Spleen (tissue), 11 donors: ENCODE measurements around the gene PAX6. TPM values are rescaled to one million over a fixed set of nuclear protein-coding genes. Genes with fewer than 3 reads are reported as not detected.
A peak's percentile ranks its signal among the peaks of the same experiment; 100 is the strongest.

Experiments
- DNase-seq: peaks from one replicate; pipeline ENCODE4 v3.0.0-alpha.2; 2020
- H3K27ac ChIP-seq, 8 donors: fragments of 200-600 bp; sonication (generic) in 7 of 8; 1 replicate in 4 of 8; 2 replicates in 4 of 8; pipeline versions ENCODE4 v1.5.0 to v1.8.0; 2016 to 2021; ENCODE audit warnings: inconsistent platforms in 4 of 8, mild to moderate bottlenecking in 4 of 8, moderate library complexity in 1 of 8
- H3K27me3 ChIP-seq, 7 donors: fragments of 200-600 bp; sonication (generic) in 6 of 7; replicated peaks in 1 of 7; 1 replicate in 4 of 7; 2 replicates in 3 of 7; pipeline versions ENCODE4 v1.5.0 to v1.8.0; 2016 to 2021; ENCODE audit warnings: inconsistent platforms in 3 of 7, mild to moderate bottlenecking in 1 of 7
- H3K36me3 ChIP-seq, 6 donors: fragments of 200-600 bp; sonication (generic) in 5 of 6; 1 replicate in 4 of 6; 2 replicates in 2 of 6; pipeline versions ENCODE4 v1.5.0 to v1.8.0; 2016 to 2021; ENCODE audit warnings: inconsistent platforms in 2 of 6
- H3K4me1 ChIP-seq, 6 donors: fragments of 200-600 bp; sonication (generic) in 5 of 6; 1 replicate in 3 of 6; 2 replicates in 3 of 6; pipeline versions ENCODE4 v1.5.0 to v1.8.0; 2016 to 2021; ENCODE audit warnings: inconsistent platforms in 3 of 6
- H3K4me3 ChIP-seq, 8 donors: fragments of 200-600 bp; sonication (generic) in 7 of 8; 1 replicate in 4 of 8; 2 replicates in 4 of 8; pipeline versions ENCODE4 v1.5.0 to v1.8.0; 2016 to 2021; ENCODE audit warnings: inconsistent platforms in 4 of 8, mild to moderate bottlenecking in 4 of 8, moderate library complexity in 2 of 8
- H3K9me3 ChIP-seq, 8 donors: fragments of 200-600 bp; sonication (generic) in 7 of 8; 1 replicate in 4 of 8; 2 replicates in 4 of 8; pipeline versions ENCODE4 v1.5.0 to v1.8.0; 2016 to 2021; ENCODE audit warnings: inconsistent platforms in 4 of 8
- POLR2A ChIP-seq, 3 donors: fragments of 450-650 bp; IDR thresholded peaks; one replicate each; pipeline ENCODE4 v1.5.1; 2017; ENCODE audit warnings: antibody characterized with exemption in 3 of 3, mild to moderate bottlenecking in 1 of 3
- POLR2AphosphoS5 ChIP-seq, 3 donors: sonication (generic); formaldehyde crosslinking; IDR thresholded peaks; one replicate each; pipeline ENCODE4 v1.5.1; 2017; ENCODE audit warnings: antibody characterized with exemption in 3 of 3
- WGBS, 5 donors: extraction: QIAGEN DNeasy Blood & Tissue Kit in 3 of 5; methylation state at CpG; one replicate each; pipeline versions ENCODE4 v1.1.5 to v1.1.7; 2013 to 2018; 5-methylcytosine and 5-hydroxymethylcytosine counted together
- intact Hi-C: fragments of 100-400 bp; cut with DNase I; formaldehyde crosslinking; loops from one replicate; pipeline ENCODE4 v1.15.0; 2023; ENCODE audit warnings: low total_unique reads
- polyA plus RNA-seq, 3 donors: library from polyadenylated mRNA; stranded (reverse); fragments of 200-250 nt; gene quantifications; one replicate each; pipeline ENCODE4 v1.2.1, GENCODE V29; 2013
- total RNA-seq, 7 donors: library from RNA; depleted of rRNA in 3 of 7; stranded (reverse); fragments of >200 nt in 3 of 7; fragmentation: NEBNext Ultra II Directional in 4 of 7; extraction: Animal tissue kit (Norgen Biotek cat#: 25700) in 4 of 7; gene quantifications; one replicate each; pipeline versions ENCODE4 v1.1.0 to v1.2.1, GENCODE V29; 2016 to 2021
- TF ChIP-seq, protein P1 (sequence below), 11 experiments: fragments of 200-600 bp in 7 of 11; fragments of 450-650 bp in 4 of 11; sonication (generic) in 4 of 11; IDR thresholded peaks in 8 of 11; conservative IDR thresholded peaks in 3 of 11; 1 replicate in 7 of 11; 2 replicates in 4 of 11; pipeline versions ENCODE4 v1.4.0 to v1.8.0; 2016 to 2021; ENCODE audit warnings: antibody characterized with exemption in 11 of 11, inconsistent platforms in 4 of 11, mild to moderate bottlenecking in 1 of 11
- donor health status: healthy with polysubstance abuse.
- donor health status: DM: no; HTN: no; CAD: no; lungs with moderate emphysema.
- donor health status: DM: no; HTN: no; CAD: no.
- donor health status: Bipolar disorder and iron deficiency.
- donor health status: healthy.
- donor health status: DM: no; HTN: no; CAD: no.
- donor health status: DM: yes; HTN: yes; CAD: no.

PAX6 gene
- total and polyA plus RNA-seq, 10 donors = 0.02 to 0.05 TPM; not detected in 8

DNA sequence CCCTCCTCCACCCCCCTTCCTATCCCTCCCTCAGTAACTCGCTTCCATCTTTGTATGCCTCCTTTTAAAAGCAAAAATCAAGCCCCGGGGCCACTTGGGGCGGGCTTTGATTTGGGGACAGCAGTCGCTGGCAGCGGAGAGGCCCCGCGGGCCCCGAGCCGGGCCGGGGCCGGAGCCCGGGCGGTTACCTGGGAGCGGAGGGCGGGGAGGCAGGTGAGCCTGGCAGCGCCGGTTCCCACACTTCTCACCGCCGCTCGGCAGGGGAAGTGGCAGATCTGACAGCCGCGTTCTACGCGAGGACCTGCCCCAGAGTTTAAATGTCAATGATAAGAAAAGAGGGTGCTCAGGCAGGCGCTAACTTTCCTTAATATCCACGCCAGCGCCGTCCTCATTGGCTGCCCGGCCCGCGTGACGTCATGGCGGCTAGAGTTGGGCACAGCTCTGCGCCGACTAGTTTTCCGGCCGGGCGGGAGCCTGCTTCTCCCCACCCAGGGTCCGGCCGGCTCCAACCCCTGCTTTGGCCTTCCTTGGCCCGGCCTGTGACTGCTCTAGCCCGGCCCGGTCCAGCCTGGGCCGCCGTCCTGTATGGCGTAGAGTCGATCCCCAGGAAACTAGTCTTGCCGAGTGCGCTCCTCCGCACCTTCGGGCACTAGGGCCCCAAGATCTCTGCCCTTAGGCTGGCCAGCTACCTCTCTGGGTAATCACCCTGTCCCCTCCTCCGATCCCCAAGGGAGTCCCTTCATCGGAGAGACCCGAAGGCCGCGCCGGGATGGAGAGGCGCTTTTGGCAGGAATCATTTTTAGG lies 6.7 kb upstream of the PAX6 start:
- WGBS, 5 donors = 6 to 14% (median 6%) methylated on average over 27 to 58 of the region's 58 CpGs
- DNase-seq = peak; percentile 68
- Histone ChIP-seq H3K36me3 (no peaks in the 10 kb centered on the region), H3K27me3 (peaks cover 27 to 100% (median 100%) of the 10 kb centered on the region in 7 donors), H3K9me3 (peaks cover 0 to 18% (median 0%) of the 10 kb centered on the region in 8 donors), H3K4me1 (peaks cover 51 to 70% (median 55%) of the 10 kb centered on the region in 6 donors), H3K27ac (no peak overlapping the region), H3K4me3 (peak overlapping the region in 7 of 8 donors; percentile 16 to 52 (median 33))
- TF ChIP-seq POLR2AphosphoS5 (IDR thresholded peaks at IDR 0.05) (no peak), POLR2A (IDR thresholded peaks at IDR 0.05) (no peak)
- TF ChIP-seq, protein P1, sequence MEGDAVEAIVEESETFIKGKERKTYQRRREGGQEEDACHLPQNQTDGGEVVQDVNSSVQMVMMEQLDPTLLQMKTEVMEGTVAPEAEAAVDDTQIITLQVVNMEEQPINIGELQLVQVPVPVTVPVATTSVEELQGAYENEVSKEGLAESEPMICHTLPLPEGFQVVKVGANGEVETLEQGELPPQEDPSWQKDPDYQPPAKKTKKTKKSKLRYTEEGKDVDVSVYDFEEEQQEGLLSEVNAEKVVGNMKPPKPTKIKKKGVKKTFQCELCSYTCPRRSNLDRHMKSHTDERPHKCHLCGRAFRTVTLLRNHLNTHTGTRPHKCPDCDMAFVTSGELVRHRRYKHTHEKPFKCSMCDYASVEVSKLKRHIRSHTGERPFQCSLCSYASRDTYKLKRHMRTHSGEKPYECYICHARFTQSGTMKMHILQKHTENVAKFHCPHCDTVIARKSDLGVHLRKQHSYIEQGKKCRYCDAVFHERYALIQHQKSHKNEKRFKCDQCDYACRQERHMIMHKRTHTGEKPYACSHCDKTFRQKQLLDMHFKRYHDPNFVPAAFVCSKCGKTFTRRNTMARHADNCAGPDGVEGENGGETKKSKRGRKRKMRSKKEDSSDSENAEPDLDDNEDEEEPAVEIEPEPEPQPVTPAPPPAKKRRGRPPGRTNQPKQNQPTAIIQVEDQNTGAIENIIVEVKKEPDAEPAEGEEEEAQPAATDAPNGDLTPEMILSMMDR (IDR thresholded peaks at IDR 0.05 in 8 of 11, conservative IDR thresholded peaks at IDR 0.05 in 3 of 11) = no peak
- intact Hi-C loops = no loop called here

DNA sequence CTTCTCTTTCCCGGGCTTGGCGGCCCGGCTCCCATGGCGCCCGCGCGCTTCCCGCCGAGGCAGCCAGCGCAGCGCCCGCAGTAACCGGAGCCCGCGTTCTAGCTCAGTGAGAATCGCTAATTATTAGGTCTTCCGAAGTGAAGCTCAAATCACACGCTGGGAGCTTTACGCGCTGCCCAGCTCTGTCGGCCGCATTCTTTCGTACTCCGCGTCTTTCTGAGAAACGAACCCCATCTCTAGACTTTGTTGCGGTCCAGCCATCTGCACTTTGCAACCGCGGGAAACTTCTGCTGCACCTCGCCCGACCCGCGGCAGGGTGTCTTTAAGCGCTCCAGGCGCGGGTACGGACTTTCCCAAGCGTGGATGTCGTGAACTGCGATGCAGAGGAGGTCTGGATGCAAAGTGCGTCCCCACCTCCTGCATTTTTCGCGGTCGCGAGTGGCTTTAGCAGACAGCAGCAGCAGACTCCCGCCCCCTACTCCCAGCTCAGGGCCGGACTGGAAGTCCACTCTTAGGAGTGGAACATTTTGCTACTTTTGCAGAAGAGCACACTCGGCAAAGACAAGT lies 6.0 kb upstream of the PAX6 start:
- 3 to 12% (median 3%) methylated on average over 24 to 48 of the region's 48 CpGs for WGBS, 5 donors
- H3K4me1 ChIP-seq = peaks cover 53 to 77% (median 62%) of the 10 kb centered on the region in 6 donors
- H3K36me3 ChIP-seq = no peaks in the 10 kb centered on the region
- H3K9me3 ChIP-seq = peaks cover 0 to 18% (median 0%) of the 10 kb centered on the region in 8 donors
- no peak overlapping the region for H3K27ac ChIP-seq
- H3K4me3 ChIP-seq = peak overlapping the region in 7 of 8 donors; percentile 12 to 52 (median 33)
- peaks cover 27 to 100% (median 100%) of the 10 kb centered on the region in 7 donors for H3K27me3 ChIP-seq
- intact Hi-C loops = no loop called here
- TF ChIP-seq, protein P1 (IDR thresholded peaks at IDR 0.05 in 8 of 11, conservative IDR thresholded peaks at IDR 0.05 in 3 of 11) = no peak
- TF ChIP-seq POLR2A (IDR thresholded peaks at IDR 0.05) (no peak), POLR2AphosphoS5 (IDR thresholded peaks at IDR 0.05) (no peak)
- peak; percentile 64 for DNase-seq

GRCh38 chr11:31816468-31817053 lies 5.4 kb upstream of the PAX6 start:
- peaks cover 56 to 83% (median 67%) of the 10 kb centered on the region in 6 donors for H3K4me1 ChIP-seq
- H3K36me3 ChIP-seq = no peaks in the 10 kb centered on the region
- 3 to 6% (median 5%) methylated on average over 11 to 40 of the region's 40 CpGs for WGBS, 5 donors
- intact Hi-C loops = no loop called here
- TF ChIP-seq POLR2A (IDR thresholded peaks at IDR 0.05) (no peak), POLR2AphosphoS5 (IDR thresholded peaks at IDR 0.05) (no peak)
- TF ChIP-seq, protein P1 (IDR thresholded peaks at IDR 0.05 in 8 of 11, conservative IDR thresholded peaks at IDR 0.05 in 3 of 11) = no peak
- peak overlapping the region in 7 of 8 donors; percentile 12 to 52 (median 33) for H3K4me3 ChIP-seq
- H3K27ac ChIP-seq = no peak overlapping the region
- no peak for DNase-seq
- peaks cover 0 to 18% (median 0%) of the 10 kb centered on the region in 8 donors for H3K9me3 ChIP-seq
- peaks cover 27 to 100% (median 99%) of the 10 kb centered on the region in 7 donors for H3K27me3 ChIP-seq
